CD4-positive, alpha-beta T cell treated with Interleukin-1 beta for 1 hour (primary cell): Measurements from ENCODE around the gene NUFIP1.
"Not testable (repeated sequence)": the region's sequence is repeated elsewhere in the genome, so short reads cannot be mapped to it uniquely, and the experiment has no call there.

Experiments used
- DNase-seq, 2 donors: peaks; one replicate each; pipeline ENCODE4 v3.0.0-alpha.2; 2020 to 2022

The NUFIP1 gene

GRCh38 chr13:44989071-44989889 is at the start of gene NUFIP1, which contains the start of gene GPALPP1:
Gene NUFIP1, minus strand, starts transcription at chr13:44989471. Its CDS starts 35 bp downstream, at chr13:44989436.
Gene GPALPP1, plus strand, starts transcription at chr13:44989538. Its CDS starts 117 bp downstream, at chr13:44989655.
- peak; percentile 90 to 91 for DNase-seq

GRCh38 chr13:45036206-45036605 is 46.9 kb upstream of the NUFIP1 start:
- DNase-seq: no peak

- DNase-seq: no peak
These were observed 45.1 kb upstream of the NUFIP1 start for GRCh38 chr13:45034342-45034741.

DNA sequence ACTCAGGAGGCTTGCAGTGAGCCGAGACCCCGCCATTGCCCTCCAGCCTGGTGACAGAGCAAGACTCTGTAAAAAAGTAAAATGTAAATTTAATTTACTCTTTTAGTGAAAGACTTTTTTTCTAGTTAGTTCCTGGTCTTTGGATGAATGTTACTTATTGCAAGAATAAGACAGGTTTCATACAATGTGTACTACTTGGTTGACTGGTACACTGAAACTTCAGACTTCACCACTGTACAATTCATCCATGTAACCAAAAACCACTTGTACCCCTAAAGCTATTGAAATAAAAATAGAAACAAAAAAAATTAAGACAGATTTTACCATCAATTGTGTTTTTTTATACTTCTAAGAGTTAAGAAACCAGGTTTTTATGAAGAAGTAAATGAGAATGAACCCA is 35.6 kb upstream of the NUFIP1 start:
- no peak for DNase-seq

GRCh38 chr13:45021250-45021649 is 32.0 kb upstream of the NUFIP1 start:
- no peak for DNase-seq

GRCh38 chr13:45019981-45020380 is 30.7 kb upstream of the NUFIP1 start:
- DNase-seq: not testable (repeated sequence)

DNA sequence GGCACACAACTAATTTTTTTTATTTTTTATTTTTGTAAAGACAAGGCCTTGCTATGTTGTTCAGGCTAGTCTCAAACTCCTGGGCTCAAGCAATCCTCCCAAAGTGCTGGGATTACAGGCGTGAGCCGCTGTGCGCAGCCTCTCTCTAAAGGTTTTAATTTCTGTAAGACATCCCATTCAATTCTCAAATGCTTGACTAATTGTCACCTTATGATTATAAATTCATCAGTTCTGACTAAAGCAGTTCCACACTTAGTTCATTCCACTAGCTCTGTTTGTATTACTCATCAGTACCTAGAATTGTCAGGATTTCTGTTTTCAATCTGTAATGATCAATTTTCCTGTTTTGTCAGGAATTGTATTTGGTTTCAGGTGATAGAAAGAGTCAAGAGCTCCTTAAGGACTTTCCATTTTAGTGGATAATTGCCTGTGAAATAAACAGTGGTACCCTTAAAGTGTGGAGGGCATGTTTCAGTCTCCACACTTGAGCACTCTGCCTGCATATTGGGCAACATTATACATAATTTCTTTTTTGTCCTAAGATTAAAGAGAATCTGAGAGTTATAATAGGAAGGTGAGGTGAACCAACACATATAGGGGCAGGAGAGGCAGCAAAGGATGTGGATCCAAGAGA is 27.6 kb upstream of the NUFIP1 start:
- DNase-seq: no peak

- DNase-seq: no peak
These were observed 26.0 kb upstream of the NUFIP1 start for GRCh38 chr13:45015300-45015699.

- DNase-seq: no peak
These were observed 21.9 kb upstream of the NUFIP1 start for GRCh38 chr13:45011198-45011597.

DNA sequence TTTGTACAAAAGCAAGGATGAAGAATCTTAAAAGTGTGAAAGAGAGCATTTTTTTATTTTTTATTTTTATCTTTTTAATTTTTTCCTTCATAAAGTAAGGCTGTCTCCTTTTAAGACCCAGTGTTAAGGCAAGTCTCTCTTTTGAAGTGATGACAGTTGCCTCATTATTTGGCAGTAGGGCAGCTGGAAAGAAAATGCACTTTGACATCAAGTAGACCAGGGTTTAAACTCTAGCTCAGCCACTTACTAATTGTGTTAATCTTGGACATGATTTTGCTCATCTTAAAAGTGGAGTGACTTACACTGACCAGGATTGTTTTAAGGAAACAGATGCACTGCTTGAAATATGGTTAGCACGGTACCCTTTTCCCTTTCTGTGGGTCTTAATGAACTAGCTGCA is 18.6 kb upstream of the NUFIP1 start:
- DNase-seq: no peak

GRCh38 chr13:45007225-45007624 is 18.0 kb upstream of the NUFIP1 start:
- no peak for DNase-seq

DNA sequence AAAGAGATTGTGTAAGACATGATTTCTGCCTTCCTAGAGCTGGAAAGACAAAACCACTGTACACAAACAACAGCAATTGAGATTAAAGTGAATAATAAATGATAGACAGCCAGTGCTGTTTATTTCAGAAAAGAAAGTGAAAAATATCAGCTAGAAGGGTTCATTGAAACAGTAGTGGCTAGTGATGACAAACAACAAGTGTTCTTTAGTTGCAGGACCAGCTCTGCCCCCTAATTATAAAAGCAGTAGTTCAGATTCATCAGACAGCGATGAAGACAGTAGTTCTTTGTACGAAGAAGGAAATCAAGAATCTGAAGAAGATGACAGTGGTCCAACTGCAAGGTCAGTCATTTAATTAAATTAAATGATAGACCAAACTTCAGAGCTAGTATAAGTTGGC is 14.8 kb upstream of the NUFIP1 start:
- no peak for DNase-seq

DNA sequence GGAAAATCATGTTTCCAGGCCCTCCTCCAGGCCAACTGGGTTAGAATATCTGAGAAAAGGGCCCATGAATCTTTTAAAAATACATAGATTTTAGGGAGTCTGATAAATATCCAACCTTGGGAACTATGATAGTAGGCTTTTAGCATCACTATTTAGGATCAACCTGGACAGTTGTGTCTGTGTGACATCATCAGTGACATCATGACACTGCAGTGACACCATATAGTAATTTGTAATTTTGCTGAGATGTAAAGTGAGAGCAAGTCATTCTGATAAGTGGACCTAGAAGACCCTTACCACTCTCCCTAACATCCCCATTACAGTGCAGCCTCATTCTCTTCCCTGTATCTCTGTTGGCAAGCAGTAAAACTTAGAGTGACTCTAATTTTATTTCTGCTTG is 14.1 kb upstream of the NUFIP1 start:
- no peak for DNase-seq

DNA sequence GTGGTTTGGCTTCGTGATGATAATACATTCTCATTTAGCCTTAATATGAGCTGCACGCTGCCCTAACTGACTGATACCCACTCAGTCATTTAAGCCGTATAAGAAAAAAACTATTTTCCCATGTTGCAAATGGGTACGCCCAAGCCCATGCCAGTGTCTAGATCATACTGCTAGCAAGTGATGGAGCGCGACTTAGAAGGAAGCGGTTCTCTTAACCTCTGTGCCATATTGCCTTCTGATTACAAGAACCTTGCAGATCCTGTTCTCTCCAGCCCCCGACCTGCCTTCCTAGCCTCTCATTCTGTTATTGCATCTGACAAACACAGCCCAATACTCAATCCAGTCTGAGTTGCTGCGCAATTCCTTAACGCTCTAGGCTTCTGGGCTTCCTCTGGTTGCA is 670 bp upstream of the NUFIP1 start:
- no peak for DNase-seq

- DNase-seq: no peak
These were observed 10.9 kb downstream of the NUFIP1 start for GRCh38 chr13:44978328-44978727.

GRCh38 chr13:44976949-44977583 is 12.2 kb downstream of the NUFIP1 start:
- DNase-seq: no peak

GRCh38 chr13:44976196-44976595 is 13.1 kb downstream of the NUFIP1 start:
- DNase-seq: no peak

DNA sequence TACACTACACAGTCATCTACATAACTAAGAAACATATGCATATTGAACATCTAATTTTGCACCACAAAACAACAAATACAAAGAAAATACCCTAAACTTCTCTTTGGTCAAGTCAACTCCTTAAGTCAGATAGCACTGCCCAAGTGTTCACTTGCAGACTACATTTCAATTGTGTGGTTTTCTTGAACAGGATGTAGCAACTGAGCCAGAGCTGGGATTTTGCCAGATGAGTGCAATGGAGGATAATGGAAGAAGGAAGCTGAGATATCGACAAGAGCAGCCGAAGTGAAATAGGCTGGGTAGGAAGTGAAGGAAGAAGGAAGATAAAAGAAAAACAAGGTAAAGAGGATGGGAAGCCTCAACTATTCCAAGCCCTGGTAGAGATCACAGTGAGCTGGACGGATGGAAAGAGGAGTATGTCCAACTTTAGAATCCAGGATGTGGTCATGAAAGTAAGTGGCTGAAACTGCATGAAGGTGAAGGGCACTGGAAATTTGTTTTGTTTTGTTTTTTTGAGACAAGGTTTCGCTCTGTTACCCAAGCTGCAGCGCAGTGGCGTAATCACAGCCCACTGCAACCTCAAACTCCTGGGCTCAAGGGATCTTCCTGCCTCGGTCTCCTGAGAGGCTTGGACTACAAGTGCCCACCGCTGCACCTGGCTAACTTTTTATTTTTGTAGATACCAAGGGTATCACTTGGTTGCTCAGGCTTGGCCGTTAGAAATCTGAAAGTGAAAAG is 15.0 kb downstream of the NUFIP1 start:
- no peak for DNase-seq

- DNase-seq: peak in 1 of 2 donors; percentile 18
These were observed 16.2 kb downstream of the NUFIP1 start for GRCh38 chr13:44972956-44973581.

- DNase-seq: no peak
These were observed 17.3 kb downstream of the NUFIP1 start for GRCh38 chr13:44971656-44972595.
